Measurements from ENCODE around the gene CAVIN3.

The CAVIN3 gene

GRCh38 chr11:6356503-6357055 is 36.3 kb upstream of the CAVIN3 start:
- no peak for TF ChIP-seq CTCF (IDR thresholded peaks at IDR 0.05; ENCODE audit: control insufficient read depth, extremely low read depth, insufficient read depth)
- H3K4me3 ChIP-seq (ENCODE audit: low read depth, low read length) = no peak overlapping the region
- no peak for DNase-seq (ENCODE audit: low read depth)

- H3K4me3 ChIP-seq (ENCODE audit: low read depth, low read length) = no peak overlapping the region
- no peak for DNase-seq (ENCODE audit: low read depth)
- no peak for TF ChIP-seq CTCF (IDR thresholded peaks at IDR 0.05; ENCODE audit: control insufficient read depth, extremely low read depth, insufficient read depth)
These were observed 34.6 kb upstream of the CAVIN3 start for GRCh38 chr11:6354651-6355485.

- TF ChIP-seq CTCF (IDR thresholded peaks at IDR 0.05; ENCODE audit: control insufficient read depth, extremely low read depth, insufficient read depth) = peak; percentile 81
- H3K4me3 ChIP-seq (ENCODE audit: low read depth, low read length) = no peak overlapping the region
- peak; percentile 11 for DNase-seq (ENCODE audit: low read depth)
These were observed 33.2 kb upstream of the CAVIN3 start for GRCh38 chr11:6353367-6353987.

GRCh38 chr11:6351782-6352382 is 31.6 kb upstream of the CAVIN3 start:
- H3K4me3 ChIP-seq (ENCODE audit: low read depth, low read length) = no peak overlapping the region
- no peak for TF ChIP-seq CTCF (IDR thresholded peaks at IDR 0.05; ENCODE audit: control insufficient read depth, extremely low read depth, insufficient read depth)
- DNase-seq (ENCODE audit: low read depth) = no peak

- TF ChIP-seq CTCF (IDR thresholded peaks at IDR 0.05; ENCODE audit: control insufficient read depth, extremely low read depth, insufficient read depth) = no peak
- H3K4me3 ChIP-seq (ENCODE audit: low read depth, low read length) = no peak overlapping the region
- DNase-seq (ENCODE audit: low read depth) = no peak
These were observed 30.2 kb upstream of the CAVIN3 start for GRCh38 chr11:6350486-6350885.

- no peak for TF ChIP-seq CTCF (IDR thresholded peaks at IDR 0.05; ENCODE audit: control insufficient read depth, extremely low read depth, insufficient read depth)
- H3K4me3 ChIP-seq (ENCODE audit: low read depth, low read length) = no peak overlapping the region
- DNase-seq (ENCODE audit: low read depth) = no peak
These were observed 29.7 kb upstream of the CAVIN3 start for GRCh38 chr11:6350043-6350442.

Measured in LNCaP clone FGC (cell line).